Activated CD8-positive, alpha-beta memory T cell treated with anti-CD3 and anti-CD28 coated beads for 36 hours (primary cell): ENCODE results near the gene PLD4. TPM values are rescaled to one million over a fixed set of nuclear protein-coding genes. Genes with fewer than 3 reads are reported as not detected.

Experiments
- CTCF ChIA-PET: fragments of 350-600 bp; sonication (Branson Sonifier 250); formaldehyde crosslinking; loops from one replicate; lab custom pipeline; 2021; ENCODE audit warnings: antibody characterized with exemption; lab: Charles Lee
- POLR2A ChIA-PET: fragments of 350-600 bp; sonication (Branson Sonifier 250); formaldehyde crosslinking; loops from one replicate; lab custom pipeline; 2021; ENCODE audit warnings: antibody characterized with exemption; lab: Charles Lee
- total RNA-seq, 2 experiments: library from RNA; stranded (reverse); gene quantifications; one replicate each; pipeline ENCODE4 v1.2.3, GENCODE V29; 2021

Gene PLD4
- total RNA-seq, 2 experiments from 2014 or later, result not detected

GRCh38 chr14:104977008-104977680, 52.5 kb downstream of the PLD4 start:
- ChIA-PET CTCF (interaction anchor here (1.0 to 8.4 kb wide), 6 partner anchors 8 to 109 kb away, joined by 3 to 108 read pairs (median 7); partner anchors contain the start of gene CLBA1), POLR2A (no interaction called here)

- ChIA-PET POLR2A (no interaction called here), CTCF (interaction anchor here (0.6 to 8.4 kb wide), 3 partner anchors 58 to 963 kb away, joined by 3 to 108 read pairs (median 3); no protein-coding TSS in a partner anchor)
Observed at GRCh38 chr14:104977681-104978653, 53.3 kb downstream of the PLD4 start, which contains the start of gene AHNAK2. AHNAK2 (minus strand) TSS chr14:104978374; CDS start chr14:104978237, 137 bp downstream.

GRCh38 chr14:104978746-104979691, 54.3 kb downstream of the PLD4 start:
- ChIA-PET POLR2A (no interaction called here), CTCF (interaction anchor here (0.6 to 1.3 kb wide), 3 partner anchors 57 to 964 kb away, joined by 3 to 5 read pairs (median 3); no protein-coding TSS in a partner anchor)

- POLR2A ChIA-PET, result no interaction called here
- CTCF ChIA-PET, result interaction anchor here (1.0 kb wide), 1 partner anchor 66 kb away, joined by 5 read pairs; no protein-coding TSS in a partner anchor
Observed at GRCh38 chr14:104979758-104980610, 55.3 kb downstream of the PLD4 start.

GRCh38 chr14:104980611-104981531, 56.2 kb downstream of the PLD4 start:
- CTCF ChIA-PET, result interaction anchor here (1.6 kb wide), 1 partner anchor 65 kb away, joined by 6 read pairs; no protein-coding TSS in a partner anchor
- POLR2A ChIA-PET, result interaction anchor here (0.5 kb wide), 1 partner anchor 76 kb away, joined by 3 read pairs; no protein-coding TSS in a partner anchor

- ChIA-PET POLR2A (interaction anchor here (0.5 kb wide), 1 partner anchor 75 kb away, joined by 3 read pairs; no protein-coding TSS in a partner anchor), CTCF (interaction anchor here (1.6 kb wide), 1 partner anchor 64 kb away, joined by 6 read pairs; no protein-coding TSS in a partner anchor)
Observed at GRCh38 chr14:104981699-104982541, 57.2 kb downstream of the PLD4 start.

- POLR2A ChIA-PET, result interaction anchor here (0.6 kb wide), 1 partner anchor 104 kb away, joined by 3 read pairs; no protein-coding TSS in a partner anchor
- CTCF ChIA-PET, result interaction anchor here (1.6 to 4.6 kb wide), 2 partner anchors 8 to 63 kb away, joined by 3 to 28 read pairs; no protein-coding TSS in a partner anchor
Observed at GRCh38 chr14:104982548-104983230, 58.0 kb downstream of the PLD4 start.

Other genes with a start within 250 kb of the PLD4 start
- 10 to 100 TPM; 62.8 to 64.9 TPM for gene INF2, start 235.3 kb upstream of the PLD4 start, total RNA-seq
- 1 to 10 TPM; 1.7 to 1.8 TPM for gene ADSS1, start 200.7 kb upstream of the PLD4 start, total RNA-seq
- 100 to 1,000 TPM; 167 TPM for gene SIVA1, start 171.7 kb upstream of the PLD4 start, total RNA-seq
- gene AKT1, start 129.1 kb upstream of the PLD4 start, total RNA-seq, result 100 to 1,000 TPM; 155 to 173 TPM
- 1 to 10 TPM; 3.0 TPM for gene ZBTB42, start 123.8 kb upstream of the PLD4 start, total RNA-seq
- 1 to 10 TPM; 7.7 to 7.8 TPM for gene CEP170B, start 59.6 kb upstream of the PLD4 start, total RNA-seq
- gene AHNAK2, start 53.5 kb downstream of the PLD4 start, total RNA-seq, result under 1 TPM in 1 of 2 experiments, not detected in 1; 0.02 TPM
- gene CLBA1, start 60.9 kb downstream of the PLD4 start, total RNA-seq, result 1 to 10 TPM; 4.0 TPM
- gene CDCA4, start 96.2 kb downstream of the PLD4 start, total RNA-seq, result 10 to 100 TPM; 71.5 to 72.7 TPM
- 10 to 100 TPM; 41.4 to 42.8 TPM for gene GPR132, start 140.6 kb downstream of the PLD4 start, total RNA-seq
- gene JAG2, start 243.9 kb downstream of the PLD4 start, total RNA-seq, result 1 to 10 TPM; 1.3 to 1.7 TPM